ENCODE data around the gene FAM163B.

Gene FAM163B

DNA sequence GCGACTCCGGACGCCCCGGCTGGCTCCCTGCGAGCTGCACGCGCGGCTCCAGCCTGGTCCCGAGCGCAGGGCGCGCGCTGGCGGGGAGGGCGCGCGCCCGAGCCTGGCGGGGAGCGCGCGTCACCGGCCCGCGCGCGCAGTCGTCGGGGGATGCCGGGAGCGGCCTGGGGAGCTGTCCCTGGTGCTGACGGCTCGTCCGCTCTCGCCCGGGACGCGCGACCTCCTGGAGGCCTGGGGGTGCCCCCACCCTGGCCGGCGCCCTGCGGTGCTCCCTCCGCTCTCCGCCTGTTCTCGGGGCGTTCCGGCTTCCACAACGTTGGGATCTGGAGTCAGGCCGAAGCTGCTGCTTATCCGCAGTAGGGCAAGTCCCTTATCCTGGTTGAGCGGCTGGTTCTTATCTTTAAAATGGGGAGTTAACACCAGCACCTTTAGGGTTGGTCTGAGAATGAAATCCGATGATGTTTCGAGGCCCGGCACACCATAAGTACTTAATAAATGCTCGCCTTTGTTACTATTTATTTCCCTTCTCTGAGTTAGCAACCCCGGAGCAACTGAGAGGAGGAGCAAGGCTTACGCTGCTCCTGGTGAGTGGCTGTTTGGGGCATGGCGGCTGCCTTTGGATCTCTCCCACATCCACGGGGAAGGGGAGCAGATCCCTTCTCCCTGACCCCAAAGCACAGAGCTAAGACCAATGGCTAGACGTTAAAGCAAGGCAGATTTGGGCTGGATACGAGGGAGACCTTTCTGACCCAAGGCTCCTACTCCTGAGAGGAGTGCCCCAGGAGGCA is at the start of gene FAM163B:
FAM163B (minus strand) TSS at position 79 of the 788 bp plus-strand sequence. CDS start 29,166 bp downstream, outside the sequence.
- TF ChIP-seq GATA2 (IDR thresholded peaks at IDR 0.05; ENCODE audit: low read depth, low read length) (no peak), GATA3 (IDR thresholded peaks at IDR 0.05; ENCODE audit: low read depth, low read length) (no peak)

DNA sequence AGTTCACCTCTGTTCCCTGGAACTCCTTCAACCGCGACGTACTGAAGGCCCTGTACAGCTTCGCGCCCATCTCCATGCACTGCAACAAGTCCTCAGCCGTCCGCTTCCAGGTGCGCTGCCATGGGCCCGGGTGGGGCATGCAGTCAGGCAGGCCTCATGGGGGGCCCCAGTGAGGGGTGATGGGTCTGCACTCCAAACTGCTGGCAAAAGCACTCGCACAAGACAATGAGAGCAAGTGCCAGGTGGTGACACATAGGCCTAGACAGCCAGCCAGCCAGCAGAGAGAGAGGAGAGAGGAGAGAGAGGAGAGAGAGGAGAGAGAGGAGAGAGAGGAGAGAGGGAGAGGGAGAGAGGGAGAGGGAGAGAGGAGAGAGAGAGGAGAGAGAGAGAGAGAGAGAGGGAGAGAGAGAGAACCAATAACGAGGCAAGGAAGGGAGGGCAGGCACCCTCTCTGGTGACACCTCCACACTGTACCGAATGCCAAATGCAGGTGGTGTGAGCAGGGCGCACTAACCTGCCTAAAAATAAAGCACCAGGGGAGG is 48.0 kb upstream of the FAM163B start:
- TF ChIP-seq GATA2 (IDR thresholded peaks at IDR 0.05; ENCODE audit: low read depth, low read length) (no peak), GATA3 (IDR thresholded peaks at IDR 0.05; ENCODE audit: low read depth, low read length) (no peak)

DNA sequence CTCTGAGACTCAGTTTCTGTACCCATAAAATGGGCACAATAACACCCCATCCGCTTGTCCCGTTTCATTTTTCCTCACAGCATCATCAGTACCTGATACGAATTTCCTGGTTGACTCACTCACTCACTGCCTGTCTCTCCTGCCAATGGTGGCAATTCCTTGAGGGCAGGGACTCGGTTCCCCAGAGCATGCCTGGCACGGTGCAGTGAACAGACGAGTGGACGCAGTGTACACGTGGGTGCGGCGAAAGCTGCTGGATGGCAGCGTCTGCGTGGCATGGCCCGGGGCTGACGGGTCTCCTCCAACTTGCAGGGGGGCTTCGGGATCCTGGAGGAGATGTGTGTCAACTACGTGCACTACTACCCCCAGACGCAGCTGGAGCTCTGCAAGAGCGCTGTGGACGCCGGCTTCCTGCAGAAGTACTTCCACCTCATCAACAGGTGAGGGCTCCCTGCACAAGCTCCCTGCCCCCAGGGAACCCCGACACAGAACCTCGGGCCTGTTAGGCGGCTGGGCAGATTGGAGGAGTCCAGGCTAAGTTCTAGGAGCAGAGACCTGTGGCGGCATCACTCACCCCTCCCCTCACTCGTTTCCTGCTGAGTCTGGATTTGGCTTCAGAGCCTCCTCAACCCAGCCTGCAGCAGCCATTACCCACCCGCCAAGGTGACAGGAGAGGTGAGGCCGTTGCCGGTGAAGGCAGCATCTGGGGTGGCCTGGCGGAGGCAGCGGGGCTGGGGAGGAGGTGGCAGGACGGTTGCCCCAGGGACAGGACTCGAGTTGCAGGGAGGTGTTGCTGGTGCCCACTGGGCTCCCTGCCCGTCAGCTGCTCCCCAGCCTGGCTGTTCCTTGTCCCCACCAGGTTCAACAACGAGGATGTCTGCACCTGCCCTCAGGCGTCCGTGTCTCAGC is 47.3 kb upstream of the FAM163B start:
- TF ChIP-seq GATA2 (IDR thresholded peaks at IDR 0.05; ENCODE audit: low read depth, low read length): no peak
- TF ChIP-seq GATA3 (IDR thresholded peaks at IDR 0.05; ENCODE audit: low read depth, low read length): no peak

DNA sequence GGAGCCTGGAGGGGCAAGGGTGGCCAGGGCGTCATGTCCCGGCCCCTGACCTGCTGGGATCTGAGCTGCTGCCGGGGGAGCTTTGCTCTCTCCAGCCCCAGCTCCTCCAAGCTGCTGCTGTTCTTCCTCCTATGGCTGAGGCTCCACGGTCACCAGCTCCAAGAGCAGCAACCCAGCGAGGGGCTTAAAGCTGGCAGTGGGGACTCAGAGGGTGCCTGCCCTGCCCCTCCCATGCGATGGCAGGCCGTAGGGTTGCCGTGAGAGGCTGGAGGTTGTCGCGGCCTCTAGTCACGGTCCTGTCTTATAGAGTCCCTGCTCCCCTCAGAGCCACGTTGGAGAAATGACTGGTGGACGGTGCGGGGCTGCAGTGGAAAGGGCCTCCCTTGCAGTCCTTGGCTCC is 46.5 kb upstream of the FAM163B start:
- TF ChIP-seq GATA2 (IDR thresholded peaks at IDR 0.05; ENCODE audit: low read depth, low read length) (no peak), GATA3 (IDR thresholded peaks at IDR 0.05; ENCODE audit: low read depth, low read length) (no peak)

DNA sequence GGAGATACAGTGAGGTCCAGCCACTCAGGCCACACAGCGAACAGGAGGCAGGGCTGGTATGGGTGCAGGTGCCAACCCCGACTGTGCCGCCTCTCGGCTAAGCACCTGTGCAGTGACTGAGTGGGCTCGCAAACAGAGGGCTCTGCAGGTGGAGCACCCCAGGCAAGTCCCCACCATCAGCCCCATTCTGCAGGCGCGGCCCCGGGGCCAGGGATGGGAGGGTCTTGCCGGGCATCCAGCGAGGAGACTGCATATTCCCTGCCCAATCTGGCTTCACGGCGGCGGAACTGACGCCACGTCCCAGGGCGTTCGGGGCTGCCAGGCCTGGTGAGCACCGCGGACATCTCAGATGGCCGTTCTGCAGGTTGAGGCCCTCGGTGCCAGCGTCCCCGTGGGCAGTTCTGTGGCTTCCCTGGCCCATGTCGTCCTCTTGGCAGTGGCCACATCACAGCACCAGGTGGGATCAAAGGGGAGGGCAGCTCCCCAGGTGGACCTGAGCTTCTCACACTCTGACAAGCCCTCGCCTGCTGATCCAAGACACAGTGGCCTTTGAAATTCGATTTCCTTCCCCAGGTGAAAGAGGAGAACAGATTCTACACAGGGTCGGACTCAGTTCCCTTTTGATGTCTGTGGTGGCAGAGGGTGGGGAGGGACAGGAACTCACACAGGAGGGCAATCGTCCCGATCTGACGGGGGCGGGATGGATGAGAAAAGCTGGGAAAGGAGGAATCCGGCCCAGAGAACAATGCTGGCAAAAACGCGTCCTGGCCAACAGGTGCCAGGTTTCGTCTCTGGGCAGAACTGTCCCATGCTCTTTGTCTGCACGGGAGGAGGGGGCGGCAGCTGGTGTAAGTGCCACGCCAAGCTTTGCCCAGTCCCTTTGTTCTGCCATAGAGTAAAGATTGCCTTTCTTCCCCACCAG is 45.8 kb upstream of the FAM163B start:
- TF ChIP-seq GATA2 (IDR thresholded peaks at IDR 0.05; ENCODE audit: low read depth, low read length) (no peak), GATA3 (IDR thresholded peaks at IDR 0.05; ENCODE audit: low read depth, low read length) (no peak)

DNA sequence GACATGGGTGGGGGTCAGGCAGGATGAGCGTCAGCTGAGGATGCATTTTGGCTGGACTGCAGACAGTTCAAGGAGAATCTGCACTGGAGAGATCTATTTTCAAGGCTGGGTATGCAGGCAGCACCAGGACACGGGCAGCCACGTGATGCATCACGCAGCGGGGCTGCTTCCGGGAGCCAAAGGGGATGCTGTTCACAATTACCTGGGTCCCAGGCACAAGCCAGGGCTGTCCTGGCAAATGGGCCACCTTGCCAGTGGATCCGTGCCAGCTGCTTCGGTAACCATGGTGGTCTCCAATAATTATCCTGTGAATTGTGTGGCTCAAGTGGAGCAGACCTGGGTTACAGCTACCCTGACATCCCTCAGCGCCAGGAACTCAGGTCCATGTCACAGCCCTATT is 44.4 kb upstream of the FAM163B start:
- TF ChIP-seq GATA2 (IDR thresholded peaks at IDR 0.05; ENCODE audit: low read depth, low read length) (no peak), GATA3 (IDR thresholded peaks at IDR 0.05; ENCODE audit: low read depth, low read length) (no peak)

DNA sequence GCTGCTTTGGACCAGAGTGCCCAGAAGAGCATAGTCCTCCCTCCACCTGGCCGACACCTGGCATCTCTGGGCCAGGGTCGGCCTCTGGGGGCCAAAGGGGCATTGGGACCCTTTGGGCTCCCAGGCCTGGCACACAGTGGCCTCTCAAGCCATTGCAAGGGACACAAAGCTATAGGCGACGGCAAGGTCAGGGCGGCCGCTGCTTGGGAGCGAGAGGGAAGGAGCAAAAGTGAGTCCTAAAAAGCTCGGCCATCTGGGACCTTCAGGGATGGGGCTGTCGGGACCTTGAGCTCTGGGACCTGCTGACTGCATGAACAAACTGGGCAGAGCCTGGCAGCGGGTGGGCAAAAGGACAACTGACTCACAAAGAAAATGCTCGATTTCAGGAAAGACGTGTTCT is 40.8 kb upstream of the FAM163B start:
- TF ChIP-seq GATA3 (IDR thresholded peaks at IDR 0.05; ENCODE audit: low read depth, low read length) (no peak), GATA2 (IDR thresholded peaks at IDR 0.05; ENCODE audit: low read depth, low read length) (no peak)

DNA sequence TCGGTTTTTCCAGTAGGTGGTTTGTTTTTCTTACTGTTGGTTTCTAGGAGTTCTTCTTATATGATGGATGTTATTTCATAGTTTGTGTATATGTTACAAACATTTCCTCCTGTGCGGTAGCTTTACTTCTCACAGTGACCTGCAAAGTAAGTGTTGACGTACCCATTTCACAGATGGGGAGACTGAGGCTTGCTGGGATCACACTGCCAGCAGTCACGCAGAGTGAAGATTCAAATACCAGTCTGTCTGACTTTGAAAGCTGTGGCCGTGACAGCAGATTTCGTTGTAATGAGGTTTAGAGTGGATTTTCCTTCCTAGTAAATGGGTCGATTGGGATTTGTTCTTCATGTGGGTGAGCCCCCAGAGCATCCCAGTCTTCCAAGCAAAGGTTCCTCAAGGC is 40.0 kb upstream of the FAM163B start:
- TF ChIP-seq GATA3 (IDR thresholded peaks at IDR 0.05; ENCODE audit: low read depth, low read length) (no peak), GATA2 (IDR thresholded peaks at IDR 0.05; ENCODE audit: low read depth, low read length) (no peak)

DNA sequence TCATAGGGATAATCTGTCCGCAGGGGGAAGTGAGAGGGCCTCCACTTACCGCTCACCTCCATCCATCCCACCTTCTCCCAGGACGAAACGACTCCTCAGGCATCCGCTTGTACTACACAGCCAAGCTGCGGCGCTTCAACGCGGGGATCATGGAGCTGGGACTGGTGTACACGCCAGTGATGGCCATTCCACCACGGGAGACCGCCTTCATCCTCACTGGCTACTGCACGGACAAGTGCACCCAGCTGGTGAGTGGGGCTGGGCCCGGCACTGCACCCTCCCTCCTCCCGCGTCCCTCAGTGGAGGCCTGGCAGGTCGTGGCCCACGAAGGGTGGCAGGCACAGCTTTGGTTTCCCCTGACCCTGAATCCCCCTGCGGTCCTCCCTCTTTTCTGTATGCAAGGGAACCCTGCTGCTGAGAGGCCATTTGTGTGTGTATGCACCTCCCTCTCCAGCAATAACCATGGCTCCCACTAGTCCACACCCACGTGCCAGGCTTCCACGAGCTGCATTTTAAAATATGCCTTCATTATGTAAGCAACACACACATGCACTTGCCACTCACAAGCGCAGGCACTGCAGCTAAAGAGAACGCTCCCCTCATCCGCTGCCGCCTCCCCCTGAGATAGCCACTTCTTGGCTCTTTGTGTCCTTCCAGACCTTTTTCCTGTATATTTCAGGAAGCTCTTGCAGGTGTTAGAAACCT is 38.7 kb upstream of the FAM163B start:
- no peak for TF ChIP-seq GATA3 (IDR thresholded peaks at IDR 0.05; ENCODE audit: low read depth, low read length)
- no peak for TF ChIP-seq GATA2 (IDR thresholded peaks at IDR 0.05; ENCODE audit: low read depth, low read length)

DNA sequence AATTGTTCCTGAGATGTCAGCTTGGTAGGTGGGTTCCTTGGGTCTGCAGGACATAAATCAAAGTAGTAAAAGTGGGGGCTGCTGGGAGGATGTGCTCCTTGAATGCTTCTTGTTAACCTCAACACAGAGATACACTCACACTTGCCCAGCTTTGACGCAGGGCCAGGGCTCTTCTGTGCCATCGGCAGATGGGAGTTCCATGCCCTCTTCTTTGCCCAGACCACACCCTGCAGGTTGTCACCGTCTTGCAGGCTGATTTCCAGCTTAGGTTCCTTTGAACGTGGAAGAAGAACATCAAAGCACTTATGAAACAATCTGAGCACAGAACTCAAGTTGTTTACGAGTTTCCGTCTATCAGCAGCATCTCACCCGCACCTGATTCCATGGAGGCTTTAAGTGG is 38.0 kb upstream of the FAM163B start:
- TF ChIP-seq GATA2 (IDR thresholded peaks at IDR 0.05; ENCODE audit: low read depth, low read length) (no peak), GATA3 (IDR thresholded peaks at IDR 0.05; ENCODE audit: low read depth, low read length) (no peak)

DNA sequence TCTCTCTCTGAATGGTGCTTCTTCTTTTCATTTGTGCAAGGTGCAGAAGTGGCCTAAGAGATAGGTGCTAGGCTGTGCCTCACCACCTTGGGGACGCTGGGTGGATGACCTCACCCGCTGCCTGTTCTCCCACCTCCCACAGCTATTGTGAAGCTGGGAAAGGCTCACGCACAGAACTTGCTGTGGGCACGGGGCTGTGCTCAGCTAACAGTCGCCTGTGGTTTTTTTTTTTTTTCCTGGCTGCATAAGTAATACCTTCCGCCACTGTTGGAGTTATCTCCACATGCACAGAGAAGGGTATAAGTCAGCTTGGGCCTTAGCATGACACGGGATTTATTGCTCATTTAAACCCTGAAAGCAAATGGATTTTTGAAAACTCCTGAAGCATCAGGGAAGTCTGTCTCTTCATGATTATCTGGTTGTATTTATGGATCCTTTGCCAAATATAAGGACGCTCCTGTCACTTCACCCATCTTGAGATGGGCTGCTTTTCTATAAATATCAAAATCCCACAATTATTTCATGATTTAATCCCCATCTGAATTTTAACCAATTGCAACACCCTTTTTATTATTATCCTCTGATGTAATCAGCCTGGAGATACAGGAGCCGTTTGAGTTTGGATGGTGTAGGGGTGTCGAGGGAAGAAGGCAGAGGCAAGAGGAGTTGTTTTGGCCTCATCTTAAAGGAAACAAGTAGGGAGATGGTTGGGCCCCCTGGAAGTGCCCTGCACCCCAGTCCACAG is 36.0 kb upstream of the FAM163B start:
- TF ChIP-seq GATA3 (IDR thresholded peaks at IDR 0.05; ENCODE audit: low read depth, low read length) (no peak), GATA2 (IDR thresholded peaks at IDR 0.05; ENCODE audit: low read depth, low read length) (no peak)
